GM23338 (cell line): ENCODE data around the gene TXNDC12. TPM values are rescaled to one million over a fixed set of nuclear protein-coding genes. Genes with fewer than 3 reads are reported as not detected.
"Not testable (repeated sequence)": the region's sequence is repeated elsewhere in the genome, so short reads cannot be mapped to it uniquely, and the experiment has no call there.

Experiments
- ATAC-seq: fragments of 200-7000 bp; cut with Tn5 transposase; 3 replicates; pipeline ENCODE4 v1.9.1; 2020
- DNase-seq: peaks from one replicate; pipeline ENCODE4 v3.0.0-alpha.2; 2015; ENCODE audit warnings: low spot score
- H2AFZ ChIP-seq: fragments of 200-600 bp; sonication (generic); 2 replicates; pipeline ENCODE4 v1.8.0; 2016; ENCODE audit warnings: antibody characterized with exemption, mild to moderate bottlenecking, moderate library complexity
- H3F3A ChIP-seq: fragments of 200-600 bp; sonication (generic); replicated peaks from 2 replicates; pipeline ENCODE4 v1.8.0; 2017; ENCODE audit warnings: antibody characterized with exemption, mixed run types, low read depth
- H3K27ac ChIP-seq: fragments of 200-600 bp; sonication (generic); 2 replicates; pipeline ENCODE4 v1.6.1; 2016; ENCODE audit warnings: low read depth
- H3K27me3 ChIP-seq: fragments of 200-600 bp; sonication (generic); 2 replicates; pipeline ENCODE4 v1.8.0; 2016; ENCODE audit warnings: mild to moderate bottlenecking, mixed run types, moderate library complexity; ENCODE audit not compliant: insufficient read depth
- H3K36me3 ChIP-seq: fragments of 200-600 bp; sonication (generic); 2 replicates; pipeline ENCODE4 v1.8.0; 2016; ENCODE audit warnings: mild to moderate bottlenecking; ENCODE audit not compliant: insufficient read depth
- H3K4me1 ChIP-seq: fragments of 200-600 bp; sonication (generic); 2 replicates; pipeline ENCODE4 v1.8.0; 2016; ENCODE audit warnings: mild to moderate bottlenecking, moderate library complexity; ENCODE audit not compliant: insufficient read depth
- H3K4me2 ChIP-seq: fragments of 200-600 bp; sonication (generic); 2 replicates; pipeline ENCODE4 v1.7.1; 2017; ENCODE audit warnings: mixed run types
- H3K4me3 ChIP-seq: fragments of 200-600 bp; sonication (generic); 2 replicates; pipeline ENCODE4 v1.6.1; 2016; ENCODE audit warnings: mixed run types
- H3K79me2 ChIP-seq: fragments of 200-600 bp; sonication (generic); replicated peaks from 2 replicates; pipeline ENCODE4 v1.8.0; 2017; ENCODE audit warnings: mild to moderate bottlenecking; ENCODE audit not compliant: insufficient read depth
- H3K9me2 ChIP-seq: fragments of 200-600 bp; sonication (generic); 2 replicates; pipeline ENCODE4 v1.8.0; 2017; ENCODE audit not compliant: insufficient read depth
- H4K20me1 ChIP-seq: fragments of 200-600 bp; sonication (generic); replicated peaks from 2 replicates; pipeline ENCODE4 v1.8.0; 2017; ENCODE audit warnings: mild to moderate bottlenecking; ENCODE audit not compliant: insufficient read depth
- H3K27ac Mint-ChIP-seq: 2 replicates; pipeline ENCODE4 v1.8.0; 2020; ENCODE audit warnings: inconsistent platforms, mild to moderate bottlenecking, moderate library complexity, mixed read lengths
- H3K27me3 Mint-ChIP-seq: 3 replicates; pipeline ENCODE4 v1.8.0; 2022; ENCODE audit warnings: low read depth, mild to moderate bottlenecking, moderate library complexity, mixed read lengths, inconsistent platforms; ENCODE audit not compliant: insufficient read depth, poor library complexity
- H3K36me3 Mint-ChIP-seq: 3 replicates; pipeline ENCODE4 v1.8.0; 2021; ENCODE audit warnings: low read depth, mild to moderate bottlenecking, inconsistent platforms, moderate library complexity, mixed read lengths
- H3K4me1 Mint-ChIP-seq: 3 replicates; pipeline ENCODE4 v1.8.0; 2020; ENCODE audit warnings: mild to moderate bottlenecking, inconsistent platforms, mixed read lengths
- H3K4me3 Mint-ChIP-seq: 3 replicates; pipeline ENCODE4 v1.8.0; 2021; ENCODE audit warnings: moderate library complexity, mild to moderate bottlenecking, inconsistent platforms, mixed read lengths
- H3K9me3 Mint-ChIP-seq: 3 replicates; pipeline ENCODE4 v1.8.0; 2020; ENCODE audit warnings: moderate library complexity, mild to moderate bottlenecking, inconsistent platforms, mixed read lengths
- JUNB ChIP-seq: IDR thresholded peaks from one replicate; pipeline ENCODE4 v1.6.1; 2016; ENCODE audit warnings: antibody characterized with exemption; ENCODE audit not compliant: unreplicated experiment
- NANOG ChIP-seq: IDR thresholded peaks from 2 replicates; pipeline ENCODE4 v1.6.1; 2016; ENCODE audit warnings: antibody characterized with exemption, borderline replicate concordance
- polyA plus RNA-seq: library from polyadenylated mRNA; unstranded; fragments of >200 nt; fragmentation: Nextera tagmentation; extraction: Ambion mirVana; gene quantifications from 2 replicates; pipeline ENCODE4 v1.2.1, GENCODE V29; 2016
- total RNA-seq: library from RNA; depleted of rRNA; stranded (reverse); fragments of >200 nt; shearing (Covaris generic); gene quantifications from 2 replicates; pipeline ENCODE4 v1.2.3, GENCODE V29; 2014
- TF ChIP-seq, protein P1 (sequence below): IDR thresholded peaks from one replicate; pipeline ENCODE4 v1.6.1; 2018; ENCODE audit warnings: antibody characterized with exemption; ENCODE audit not compliant: unreplicated experiment
- TF ChIP-seq, protein P2 (sequence below): IDR thresholded peaks from 2 replicates; pipeline ENCODE4 v1.6.1; 2016; ENCODE audit warnings: antibody characterized with exemption
- TF ChIP-seq, protein P3 (sequence below): fragments of 250-450 bp; sonication (Bioruptor Pico); IDR thresholded peaks from 2 replicates; pipeline ENCODE4 v1.5.0; 2020; ENCODE audit warnings: mild to moderate bottlenecking, moderate library complexity

The TXNDC12 gene
- total and polyA plus RNA-seq, 2 experiments from 2014 or later, result 68.9 to 88.2 TPM

DNA sequence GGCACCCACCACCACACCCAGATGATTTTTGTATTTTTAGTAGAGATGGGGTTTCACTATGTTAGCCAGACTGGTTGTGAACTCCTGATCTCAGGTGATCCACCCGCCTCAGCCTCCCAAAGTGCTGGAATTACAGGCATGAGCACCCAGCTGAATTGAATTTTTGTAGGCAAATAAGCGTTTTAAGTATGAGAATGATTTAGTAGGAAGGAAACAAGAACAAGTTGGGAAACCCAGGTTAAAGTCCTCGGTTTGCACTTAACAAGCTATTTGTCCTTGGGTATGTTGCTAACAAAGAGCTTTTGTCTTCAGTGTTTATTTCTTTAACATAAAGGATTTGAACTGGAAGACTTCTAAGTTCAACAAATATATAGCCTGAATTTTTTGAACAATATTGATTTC, 25.0 kb upstream of the TXNDC12 start:
- Mint-ChIP-seq H3K4me1 (no peaks in the 10 kb centered on the region), H3K27ac (no peak overlapping the region), H3K9me3 (no peaks in the 10 kb centered on the region), H3K4me3 (no peak overlapping the region), H3K27me3 (peaks cover 2% of the 10 kb centered on the region), H3K36me3 (peaks cover 21% of the 10 kb centered on the region; the same call in 2 of the 3 replicates)
- H3F3A ChIP-seq, result 0 out of 2 replicates have a peak, but pooled peaks cover 4% of the 10 kb centered on the region
- H3K4me2 ChIP-seq, result no peak overlapping the region
- peaks cover 69% of the 10 kb centered on the region for H3K79me2 ChIP-seq
- no peaks in the 10 kb centered on the region for H3K4me1 ChIP-seq
- no peaks in the 10 kb centered on the region for H3K36me3 ChIP-seq
- ATAC-seq (no peak), DNase-seq (no peak)
- H3K27ac ChIP-seq, result peak overlapping the region; percentile 12; the same call in 1 of the 2 replicates
- no peak for TF ChIP-seq JUNB
- TF ChIP-seq, protein P1, sequence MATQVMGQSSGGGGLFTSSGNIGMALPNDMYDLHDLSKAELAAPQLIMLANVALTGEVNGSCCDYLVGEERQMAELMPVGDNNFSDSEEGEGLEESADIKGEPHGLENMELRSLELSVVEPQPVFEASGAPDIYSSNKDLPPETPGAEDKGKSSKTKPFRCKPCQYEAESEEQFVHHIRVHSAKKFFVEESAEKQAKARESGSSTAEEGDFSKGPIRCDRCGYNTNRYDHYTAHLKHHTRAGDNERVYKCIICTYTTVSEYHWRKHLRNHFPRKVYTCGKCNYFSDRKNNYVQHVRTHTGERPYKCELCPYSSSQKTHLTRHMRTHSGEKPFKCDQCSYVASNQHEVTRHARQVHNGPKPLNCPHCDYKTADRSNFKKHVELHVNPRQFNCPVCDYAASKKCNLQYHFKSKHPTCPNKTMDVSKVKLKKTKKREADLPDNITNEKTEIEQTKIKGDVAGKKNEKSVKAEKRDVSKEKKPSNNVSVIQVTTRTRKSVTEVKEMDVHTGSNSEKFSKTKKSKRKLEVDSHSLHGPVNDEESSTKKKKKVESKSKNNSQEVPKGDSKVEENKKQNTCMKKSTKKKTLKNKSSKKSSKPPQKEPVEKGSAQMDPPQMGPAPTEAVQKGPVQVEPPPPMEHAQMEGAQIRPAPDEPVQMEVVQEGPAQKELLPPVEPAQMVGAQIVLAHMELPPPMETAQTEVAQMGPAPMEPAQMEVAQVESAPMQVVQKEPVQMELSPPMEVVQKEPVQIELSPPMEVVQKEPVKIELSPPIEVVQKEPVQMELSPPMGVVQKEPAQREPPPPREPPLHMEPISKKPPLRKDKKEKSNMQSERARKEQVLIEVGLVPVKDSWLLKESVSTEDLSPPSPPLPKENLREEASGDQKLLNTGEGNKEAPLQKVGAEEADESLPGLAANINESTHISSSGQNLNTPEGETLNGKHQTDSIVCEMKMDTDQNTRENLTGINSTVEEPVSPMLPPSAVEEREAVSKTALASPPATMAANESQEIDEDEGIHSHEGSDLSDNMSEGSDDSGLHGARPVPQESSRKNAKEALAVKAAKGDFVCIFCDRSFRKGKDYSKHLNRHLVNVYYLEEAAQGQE, result no peak
- TF ChIP-seq, protein P2, sequence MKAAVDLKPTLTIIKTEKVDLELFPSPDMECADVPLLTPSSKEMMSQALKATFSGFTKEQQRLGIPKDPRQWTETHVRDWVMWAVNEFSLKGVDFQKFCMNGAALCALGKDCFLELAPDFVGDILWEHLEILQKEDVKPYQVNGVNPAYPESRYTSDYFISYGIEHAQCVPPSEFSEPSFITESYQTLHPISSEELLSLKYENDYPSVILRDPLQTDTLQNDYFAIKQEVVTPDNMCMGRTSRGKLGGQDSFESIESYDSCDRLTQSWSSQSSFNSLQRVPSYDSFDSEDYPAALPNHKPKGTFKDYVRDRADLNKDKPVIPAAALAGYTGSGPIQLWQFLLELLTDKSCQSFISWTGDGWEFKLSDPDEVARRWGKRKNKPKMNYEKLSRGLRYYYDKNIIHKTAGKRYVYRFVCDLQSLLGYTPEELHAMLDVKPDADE, result no peak
- TF ChIP-seq, protein P3, sequence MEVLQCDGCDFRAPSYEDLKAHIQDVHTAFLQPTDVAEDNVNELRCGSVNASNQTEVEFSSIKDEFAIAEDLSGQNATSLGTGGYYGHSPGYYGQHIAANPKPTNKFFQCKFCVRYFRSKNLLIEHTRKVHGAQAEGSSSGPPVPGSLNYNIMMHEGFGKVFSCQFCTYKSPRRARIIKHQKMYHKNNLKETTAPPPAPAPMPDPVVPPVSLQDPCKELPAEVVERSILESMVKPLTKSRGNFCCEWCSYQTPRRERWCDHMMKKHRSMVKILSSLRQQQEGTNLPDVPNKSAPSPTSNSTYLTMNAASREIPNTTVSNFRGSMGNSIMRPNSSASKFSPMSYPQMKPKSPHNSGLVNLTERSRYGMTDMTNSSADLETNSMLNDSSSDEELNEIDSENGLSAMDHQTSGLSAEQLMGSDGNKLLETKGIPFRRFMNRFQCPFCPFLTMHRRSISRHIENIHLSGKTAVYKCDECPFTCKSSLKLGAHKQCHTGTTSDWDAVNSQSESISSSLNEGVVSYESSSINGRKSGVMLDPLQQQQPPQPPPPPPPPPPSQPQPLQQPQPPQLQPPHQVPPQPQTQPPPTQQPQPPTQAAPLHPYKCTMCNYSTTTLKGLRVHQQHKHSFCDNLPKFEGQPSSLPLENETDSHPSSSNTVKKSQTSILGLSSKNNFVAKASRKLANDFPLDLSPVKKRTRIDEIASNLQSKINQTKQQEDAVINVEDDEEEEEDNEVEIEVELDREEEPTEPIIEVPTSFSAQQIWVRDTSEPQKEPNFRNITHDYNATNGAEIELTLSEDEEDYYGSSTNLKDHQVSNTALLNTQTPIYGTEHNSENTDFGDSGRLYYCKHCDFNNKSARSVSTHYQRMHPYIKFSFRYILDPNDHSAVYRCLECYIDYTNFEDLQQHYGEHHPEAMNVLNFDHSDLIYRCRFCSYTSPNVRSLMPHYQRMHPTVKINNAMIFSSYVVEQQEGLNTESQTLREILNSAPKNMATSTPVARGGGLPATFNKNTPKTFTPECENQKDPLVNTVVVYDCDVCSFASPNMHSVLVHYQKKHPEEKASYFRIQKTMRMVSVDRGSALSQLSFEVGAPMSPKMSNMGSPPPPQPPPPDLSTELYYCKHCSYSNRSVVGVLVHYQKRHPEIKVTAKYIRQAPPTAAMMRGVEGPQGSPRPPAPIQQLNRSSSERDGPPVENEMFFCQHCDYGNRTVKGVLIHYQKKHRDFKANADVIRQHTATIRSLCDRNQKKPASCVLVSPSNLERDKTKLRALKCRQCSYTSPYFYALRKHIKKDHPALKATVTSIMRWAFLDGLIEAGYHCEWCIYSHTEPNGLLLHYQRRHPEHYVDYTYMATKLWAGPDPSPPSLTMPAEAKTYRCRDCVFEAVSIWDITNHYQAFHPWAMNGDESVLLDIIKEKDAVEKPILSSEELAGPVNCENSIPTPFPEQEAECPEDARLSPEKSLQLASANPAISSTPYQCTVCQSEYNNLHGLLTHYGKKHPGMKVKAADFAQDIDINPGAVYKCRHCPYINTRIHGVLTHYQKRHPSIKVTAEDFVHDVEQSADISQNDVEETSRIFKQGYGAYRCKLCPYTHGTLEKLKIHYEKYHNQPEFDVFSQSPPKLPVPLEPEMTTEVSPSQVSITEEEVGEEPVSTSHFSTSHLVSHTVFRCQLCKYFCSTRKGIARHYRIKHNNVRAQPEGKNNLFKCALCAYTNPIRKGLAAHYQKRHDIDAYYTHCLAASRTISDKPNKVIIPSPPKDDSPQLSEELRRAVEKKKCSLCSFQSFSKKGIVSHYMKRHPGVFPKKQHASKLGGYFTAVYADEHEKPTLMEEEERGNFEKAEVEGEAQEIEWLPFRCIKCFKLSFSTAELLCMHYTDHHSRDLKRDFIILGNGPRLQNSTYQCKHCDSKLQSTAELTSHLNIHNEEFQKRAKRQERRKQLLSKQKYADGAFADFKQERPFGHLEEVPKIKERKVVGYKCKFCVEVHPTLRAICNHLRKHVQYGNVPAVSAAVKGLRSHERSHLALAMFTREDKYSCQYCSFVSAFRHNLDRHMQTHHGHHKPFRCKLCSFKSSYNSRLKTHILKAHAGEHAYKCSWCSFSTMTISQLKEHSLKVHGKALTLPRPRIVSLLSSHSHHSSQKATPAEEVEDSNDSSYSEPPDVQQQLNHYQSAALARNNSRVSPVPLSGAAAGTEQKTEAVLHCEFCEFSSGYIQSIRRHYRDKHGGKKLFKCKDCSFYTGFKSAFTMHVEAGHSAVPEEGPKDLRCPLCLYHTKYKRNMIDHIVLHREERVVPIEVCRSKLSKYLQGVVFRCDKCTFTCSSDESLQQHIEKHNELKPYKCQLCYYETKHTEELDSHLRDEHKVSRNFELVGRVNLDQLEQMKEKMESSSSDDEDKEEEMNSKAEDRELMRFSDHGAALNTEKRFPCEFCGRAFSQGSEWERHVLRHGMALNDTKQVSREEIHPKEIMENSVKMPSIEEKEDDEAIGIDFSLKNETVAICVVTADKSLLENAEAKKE (CRISPR knock-in tag), result no peak
- no peak for TF ChIP-seq NANOG
- no peaks in the 10 kb centered on the region for H3K9me2 ChIP-seq
- no peak overlapping the region for H2AFZ ChIP-seq
- peaks cover 19% of the 10 kb centered on the region for H4K20me1 ChIP-seq
- no peaks in the 10 kb centered on the region for H3K27me3 ChIP-seq
- no peak overlapping the region for H3K4me3 ChIP-seq

DNA sequence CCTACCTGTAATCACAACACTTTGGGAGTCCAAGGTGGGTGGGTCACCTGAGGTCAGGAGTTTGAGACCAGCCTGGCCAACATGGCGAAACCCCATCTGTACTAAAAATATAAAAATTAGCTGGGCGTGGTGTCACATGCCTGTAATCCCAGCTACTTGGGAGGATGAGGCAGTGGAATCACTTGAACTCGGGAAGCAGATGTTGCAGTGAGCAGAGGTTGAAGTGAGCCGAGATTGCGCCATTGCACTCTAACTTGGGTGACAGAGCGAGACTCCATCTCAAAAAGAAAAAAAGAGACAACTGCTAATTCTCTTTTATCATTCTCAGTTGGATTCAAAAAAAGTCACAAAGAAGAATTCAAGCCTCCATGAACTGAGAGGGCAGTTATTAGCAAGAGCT, 22.3 kb upstream of the TXNDC12 start:
- H3K36me3 Mint-ChIP-seq, result peaks cover 38% of the 10 kb centered on the region
- not testable (repeated sequence) for H3K4me1 Mint-ChIP-seq, H3K9me2 ChIP-seq, DNase-seq, H3K27me3 ChIP-seq, H3K4me3 ChIP-seq, H3K36me3 ChIP-seq, H3K27ac Mint-ChIP-seq, H3K27me3 Mint-ChIP-seq, H3K4me1 ChIP-seq, H3K4me3 Mint-ChIP-seq, ATAC-seq, H3F3A ChIP-seq, H3K9me3 Mint-ChIP-seq, H2AFZ ChIP-seq, H3K4me2 ChIP-seq
- Histone ChIP-seq H3K79me2 (peaks cover 81% of the 10 kb centered on the region), H4K20me1 (peaks cover 33% of the 10 kb centered on the region), H3K27ac (0 out of 2 replicates have a peak overlapping the region, but pooled peaks have one; percentile 36)
